Keratinocyte (primary cell): ENCODE data around the gene KRI1. TPM values are rescaled to one million over a fixed set of nuclear protein-coding genes. Genes with fewer than 3 reads are reported as not detected.
"Not testable (repeated sequence)": the region's sequence is repeated elsewhere in the genome, so short reads cannot be mapped to it uniquely, and the experiment has no call there.

Experiments used
- DNase-seq: peaks from one replicate; pipeline ENCODE4 v3.0.0-alpha.2; 2011; ENCODE audit warnings: low read depth, missing footprints, low spot score
- FAIRE-seq: peaks from 2 replicates; lab custom pipeline; 2011; peaks lifted over from hg19 to GRCh38; lab: Jason Lieb, UNC
- H2AFZ ChIP-seq: 2 replicates; pipeline ENCODE4 v1.6.0; 2012; ENCODE audit warnings: low read length, control low read depth, inconsistent platforms; ENCODE audit not compliant: control insufficient read depth
- H3K27ac ChIP-seq: 2 replicates; pipeline ENCODE4 v1.5.1; 2011; ENCODE audit warnings: low read length; ENCODE audit not compliant: control insufficient read depth, insufficient read depth
- H3K27me3 ChIP-seq: 3 replicates; pipeline ENCODE4 v1.6.0; 2011; ENCODE audit warnings: low read length; ENCODE audit not compliant: control insufficient read depth, insufficient read depth; ENCODE audit errors: extremely low read depth
- H3K36me3 ChIP-seq, 2 experiments: 2 replicates in 1 of 2; 3 replicates in 1 of 2; pipeline ENCODE4 v1.5.1; 2011; ENCODE audit warnings: low read length in 2 of 2, mild to moderate bottlenecking in 1 of 2; ENCODE audit not compliant: control insufficient read depth in 2 of 2, insufficient read depth in 2 of 2; ENCODE audit errors: extremely low read depth in 1 of 2
- H3K4me1 ChIP-seq: 3 replicates; pipeline ENCODE4 v1.5.1; 2011; ENCODE audit warnings: low read length; ENCODE audit not compliant: control insufficient read depth, insufficient read depth; ENCODE audit errors: extremely low read depth
- H3K4me2 ChIP-seq: 3 replicates; pipeline ENCODE4 v1.6.0; 2011; ENCODE audit warnings: low read depth, low read length; ENCODE audit not compliant: control insufficient read depth, insufficient read depth; ENCODE audit errors: extremely low read depth
- H3K4me3 ChIP-seq, 3 experiments: fragments of 200-600 bp in 1 of 3; sonication (generic) in 1 of 3; 2 replicates in 2 of 3; 3 replicates in 1 of 3; pipeline ENCODE4 v1.5.1; 2011 to 2016; ENCODE audit warnings: low read length in 3 of 3, mild to moderate bottlenecking in 3 of 3, control low read depth in 2 of 3, inconsistent platforms in 1 of 3, low read depth in 1 of 3, mixed read lengths in 1 of 3, mixed run types in 1 of 3, moderate library complexity in 1 of 3; ENCODE audit not compliant: control insufficient read depth in 2 of 3, insufficient read depth in 2 of 3; ENCODE audit errors: extremely low read depth in 1 of 3
- H3K79me2 ChIP-seq: 2 replicates; pipeline ENCODE4 v1.6.0; 2012; ENCODE audit warnings: low read length; ENCODE audit not compliant: control insufficient read depth, insufficient read depth
- H3K9ac ChIP-seq: 3 replicates; pipeline ENCODE4 v1.6.0; 2011; ENCODE audit warnings: low read length; ENCODE audit not compliant: control insufficient read depth, insufficient read depth; ENCODE audit errors: extremely low read depth
- H3K9me1 ChIP-seq: 3 replicates; pipeline ENCODE4 v1.6.0; 2011; ENCODE audit warnings: low read length; ENCODE audit not compliant: control insufficient read depth, insufficient read depth; ENCODE audit errors: extremely low read depth
- H3K9me3 ChIP-seq: 2 replicates; pipeline ENCODE4 v1.5.1; 2012; ENCODE audit warnings: low read depth, low read length; ENCODE audit not compliant: control insufficient read depth
- H4K20me1 ChIP-seq: 3 replicates; pipeline ENCODE4 v1.6.0; 2011; ENCODE audit warnings: low read length; ENCODE audit not compliant: control insufficient read depth, insufficient read depth; ENCODE audit errors: extremely low read depth
- EZH2 ChIP-seq: IDR thresholded peaks from one replicate; pipeline ENCODE4 v1.6.1; 2012; ENCODE audit warnings: inconsistent platforms, mild to moderate bottlenecking, low read length, moderate library complexity
- dilution Hi-C: fragments of 300-500 bp; cut with MboI; formaldehyde crosslinking; loops from one replicate; pipeline ENCODE4 v1.7.0; 2020; ENCODE audit warnings: low sequenced_read_pairs; ENCODE audit not compliant: extremely low pct_ligation_motif_present
- polyA plus RNA-seq, 5 experiments: library from polyadenylated mRNA; depleted of rRNA in 3 of 5; stranded (reverse) in 3 of 5; stranded (forward) in 1 of 5; unstranded in 1 of 5; fragments of >200 nt; gene quantifications; 1 replicate in 1 of 5; 2 replicates in 3 of 5; 3 replicates in 1 of 5; pipeline versions ENCODE4 v1.2.1 to v1.2.3, GENCODE V29; 2011 to 2012; ENCODE audit warnings: missing spikeins in 2 of 5, low read depth in 1 of 5, low replicate concordance in 1 of 5
- TF ChIP-seq, protein P1 (sequence below), 3 experiments: IDR thresholded peaks in 1 of 3; conservative IDR thresholded peaks in 1 of 3; optimal IDR thresholded peaks in 1 of 3; 2 replicates in 2 of 3; 3 replicates in 1 of 3; pipeline versions ENCODE3 to v1.5.1; 2011; ENCODE audit warnings: low read length in 3 of 3, mild to moderate bottlenecking in 3 of 3, moderate library complexity in 2 of 3, control low read depth in 1 of 3, inconsistent platforms in 1 of 3; ENCODE audit not compliant: insufficient read depth in 2 of 3; ENCODE audit errors: extremely low read depth in 1 of 3

KRI1 gene
- polyA plus RNA-seq, 1 donor (not counting 4 experiments of a cell fraction or from before 2014, with no cell fraction given) = 19.0 TPM

DNA sequence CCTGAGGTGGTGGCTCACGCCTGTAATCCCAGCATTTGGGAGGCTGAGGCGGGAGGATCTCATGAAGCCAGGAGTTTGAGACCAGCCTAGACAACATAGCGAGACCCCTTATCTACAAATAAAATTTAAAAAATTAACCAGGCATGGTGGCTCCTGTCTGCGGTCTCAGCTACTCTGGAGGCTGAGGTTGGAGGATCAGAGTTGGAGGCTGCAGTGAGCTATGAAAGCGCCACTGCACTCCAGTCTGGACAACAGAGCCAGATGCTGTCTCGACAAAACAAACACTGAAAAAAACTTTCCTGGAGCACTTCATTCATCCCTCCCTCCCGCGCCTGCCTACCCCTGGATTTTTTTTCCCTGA lies 22.8 kb downstream of the KRI1 start:
- no peaks in the 10 kb centered on the region for H3K9me1 ChIP-seq
- peaks cover 5 to 9% of the 10 kb centered on the region in 2 experiments for H3K36me3 ChIP-seq
- peak overlapping the region; percentile 56 for H3K4me2 ChIP-seq
- no peaks in the 10 kb centered on the region for H3K9me3 ChIP-seq
- H2AFZ ChIP-seq = no peak overlapping the region
- no peaks in the 10 kb centered on the region for H4K20me1 ChIP-seq
- H3K4me1 ChIP-seq = peaks cover 9% of the 10 kb centered on the region
- FAIRE-seq (no peak), DNase-seq (no peak)
- H3K79me2 ChIP-seq = peaks cover 10% of the 10 kb centered on the region
- no peak overlapping the region for H3K9ac ChIP-seq
- H3K27me3 ChIP-seq = no peaks in the 10 kb centered on the region
- dilution Hi-C loops = no loop called here
- no peak overlapping the region for H3K27ac ChIP-seq
- no peak for TF ChIP-seq EZH2
- TF ChIP-seq, protein P1, sequence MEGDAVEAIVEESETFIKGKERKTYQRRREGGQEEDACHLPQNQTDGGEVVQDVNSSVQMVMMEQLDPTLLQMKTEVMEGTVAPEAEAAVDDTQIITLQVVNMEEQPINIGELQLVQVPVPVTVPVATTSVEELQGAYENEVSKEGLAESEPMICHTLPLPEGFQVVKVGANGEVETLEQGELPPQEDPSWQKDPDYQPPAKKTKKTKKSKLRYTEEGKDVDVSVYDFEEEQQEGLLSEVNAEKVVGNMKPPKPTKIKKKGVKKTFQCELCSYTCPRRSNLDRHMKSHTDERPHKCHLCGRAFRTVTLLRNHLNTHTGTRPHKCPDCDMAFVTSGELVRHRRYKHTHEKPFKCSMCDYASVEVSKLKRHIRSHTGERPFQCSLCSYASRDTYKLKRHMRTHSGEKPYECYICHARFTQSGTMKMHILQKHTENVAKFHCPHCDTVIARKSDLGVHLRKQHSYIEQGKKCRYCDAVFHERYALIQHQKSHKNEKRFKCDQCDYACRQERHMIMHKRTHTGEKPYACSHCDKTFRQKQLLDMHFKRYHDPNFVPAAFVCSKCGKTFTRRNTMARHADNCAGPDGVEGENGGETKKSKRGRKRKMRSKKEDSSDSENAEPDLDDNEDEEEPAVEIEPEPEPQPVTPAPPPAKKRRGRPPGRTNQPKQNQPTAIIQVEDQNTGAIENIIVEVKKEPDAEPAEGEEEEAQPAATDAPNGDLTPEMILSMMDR (optimal IDR thresholded peaks at IDR 0.05 in 1 of 3, IDR thresholded peaks at IDR 0.05 in 1 of 3, conservative IDR thresholded peaks at IDR 0.05 in 1 of 3; ENCODE audit: extremely low read depth in 1 of 3, insufficient read depth in 2 of 3, low read length in 3 of 3) = no peak
- H3K4me3 ChIP-seq = peak overlapping the region; percentile 61 to 86 (median 68)

DNA sequence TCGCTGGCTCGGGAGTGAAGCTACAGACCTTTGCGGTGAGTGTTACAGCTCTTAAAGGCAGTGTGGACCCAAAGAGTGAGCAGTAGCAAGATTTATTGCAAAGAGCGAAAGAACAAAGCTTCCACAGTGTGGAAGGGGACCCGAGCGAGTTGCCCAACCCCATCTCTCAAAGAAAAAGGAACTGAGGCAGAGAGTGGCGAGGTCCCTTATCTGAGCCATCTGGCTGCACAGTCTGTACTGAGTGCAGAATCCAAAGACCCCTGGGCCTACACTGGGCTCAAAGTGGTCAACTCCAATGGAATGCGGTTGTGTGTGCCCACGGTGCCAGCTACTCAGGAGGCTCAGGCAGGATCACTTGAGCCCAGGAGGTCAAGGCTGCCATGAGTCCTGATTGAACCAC lies 26.8 kb downstream of the KRI1 start:
- H2AFZ ChIP-seq, H3K36me3 ChIP-seq, H4K20me1 ChIP-seq, H3K9ac ChIP-seq, H3K4me2 ChIP-seq, H3K9me1 ChIP-seq, DNase-seq, FAIRE-seq, H3K9me3 ChIP-seq, H3K79me2 ChIP-seq, H3K27me3 ChIP-seq, dilution Hi-C loops, H3K27ac ChIP-seq, H3K4me3 ChIP-seq: not testable (repeated sequence)
- peaks cover 23% of the 10 kb centered on the region for H3K4me1 ChIP-seq

DNA sequence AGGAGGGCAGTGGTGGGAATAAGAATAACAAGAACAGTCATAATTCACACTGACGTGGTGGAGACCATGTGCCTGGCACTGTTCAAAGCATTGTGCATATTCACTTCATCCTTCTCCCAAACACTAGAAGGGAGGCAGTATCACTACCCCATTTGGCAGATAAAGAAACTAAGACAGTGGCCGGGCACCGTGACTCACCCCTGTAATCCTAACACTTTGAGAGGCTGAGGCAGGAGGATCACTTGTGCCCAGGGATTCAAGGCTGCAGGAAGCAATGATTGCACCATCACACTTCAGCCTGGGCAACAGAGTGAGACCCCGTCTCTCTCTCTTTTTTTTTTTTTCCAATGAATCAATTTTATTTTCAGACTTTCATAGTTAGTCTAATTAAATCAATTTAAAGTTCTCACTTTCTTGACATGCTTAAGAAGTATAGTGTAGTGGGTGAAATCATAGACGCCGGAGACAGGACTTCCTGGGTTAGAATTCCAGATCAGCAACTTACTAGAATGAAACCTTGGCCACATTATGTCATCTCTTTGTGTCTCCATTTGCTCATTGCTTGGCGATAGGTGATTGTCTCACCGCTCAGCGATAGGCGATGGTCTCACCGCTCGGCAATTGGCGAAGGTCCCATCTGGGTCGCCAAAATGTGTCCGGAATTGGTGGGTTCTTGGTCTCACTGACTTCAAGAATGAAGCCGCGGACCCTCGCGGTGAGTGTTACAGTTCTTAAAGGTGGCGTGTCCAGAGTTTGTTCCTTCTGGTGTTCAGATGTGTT lies 27.4 kb downstream of the KRI1 start:
- Histone ChIP-seq H3K27ac (no peak overlapping the region), H3K9me3 (no peaks in the 10 kb centered on the region), H3K4me1 (peaks cover 29% of the 10 kb centered on the region), H3K9me1 (no peaks in the 10 kb centered on the region), H4K20me1 (no peaks in the 10 kb centered on the region), H2AFZ (no peak overlapping the region), H3K9ac (no peak overlapping the region), H3K4me3 (no peak overlapping the region), H3K4me2 (no peak overlapping the region), H3K36me3 (no peaks in the 10 kb centered on the region), H3K27me3 (no peaks in the 10 kb centered on the region), H3K79me2 (no peaks in the 10 kb centered on the region)
- FAIRE-seq = no peak
- dilution Hi-C loops = no loop called here
- no peak for DNase-seq
- TF ChIP-seq, protein P1 (optimal IDR thresholded peaks at IDR 0.05 in 1 of 3, IDR thresholded peaks at IDR 0.05 in 1 of 3, conservative IDR thresholded peaks at IDR 0.05 in 1 of 3; ENCODE audit: extremely low read depth in 1 of 3, insufficient read depth in 2 of 3, low read length in 3 of 3) = no peak
- TF ChIP-seq EZH2 = no peak
